GF-D8 (cell line): ENCODE measurements around the gene GDI2.
"Not testable (repeated sequence)": the region's sequence is repeated elsewhere in the genome, so short reads cannot be mapped to it uniquely, and the experiment has no call there.

Source experiments
- DNase-seq: peaks from one replicate; lab custom pipeline; 2025; lab: John Stamatoyannopoulos, UW

Gene GDI2

GRCh38 chr10:5782174-5782573 is 31.1 kb downstream of the GDI2 start:
- DNase-seq, result no peak

- DNase-seq, result no peak
Measured at GRCh38 chr10:5779730-5780129, 33.5 kb downstream of the GDI2 start.

DNA sequence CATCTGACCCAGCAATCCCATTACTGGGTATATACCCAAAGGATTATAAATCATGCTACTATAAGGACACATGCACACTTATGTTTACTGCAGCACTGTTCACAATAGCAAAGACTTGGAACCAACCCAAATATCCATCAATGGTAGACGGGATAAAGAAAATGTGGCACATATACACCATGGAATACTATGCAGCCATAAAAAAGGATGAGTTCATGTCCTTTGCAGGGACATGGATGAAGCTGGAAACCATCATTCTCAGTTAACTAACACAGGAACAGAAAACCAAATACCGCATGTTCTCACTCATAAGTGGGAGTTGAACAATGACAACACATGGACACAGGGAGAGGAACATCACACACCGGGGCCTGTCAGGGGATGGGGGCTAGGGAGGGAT is 35.5 kb downstream of the GDI2 start:
- DNase-seq, result not testable (repeated sequence)

GRCh38 chr10:5776881-5777197 is 36.4 kb downstream of the GDI2 start:
- no peak for DNase-seq

- no peak for DNase-seq
Measured at GRCh38 chr10:5776136-5776880, 36.9 kb downstream of the GDI2 start.

GRCh38 chr10:5775685-5776084 is 37.5 kb downstream of the GDI2 start:
- no peak for DNase-seq

DNA sequence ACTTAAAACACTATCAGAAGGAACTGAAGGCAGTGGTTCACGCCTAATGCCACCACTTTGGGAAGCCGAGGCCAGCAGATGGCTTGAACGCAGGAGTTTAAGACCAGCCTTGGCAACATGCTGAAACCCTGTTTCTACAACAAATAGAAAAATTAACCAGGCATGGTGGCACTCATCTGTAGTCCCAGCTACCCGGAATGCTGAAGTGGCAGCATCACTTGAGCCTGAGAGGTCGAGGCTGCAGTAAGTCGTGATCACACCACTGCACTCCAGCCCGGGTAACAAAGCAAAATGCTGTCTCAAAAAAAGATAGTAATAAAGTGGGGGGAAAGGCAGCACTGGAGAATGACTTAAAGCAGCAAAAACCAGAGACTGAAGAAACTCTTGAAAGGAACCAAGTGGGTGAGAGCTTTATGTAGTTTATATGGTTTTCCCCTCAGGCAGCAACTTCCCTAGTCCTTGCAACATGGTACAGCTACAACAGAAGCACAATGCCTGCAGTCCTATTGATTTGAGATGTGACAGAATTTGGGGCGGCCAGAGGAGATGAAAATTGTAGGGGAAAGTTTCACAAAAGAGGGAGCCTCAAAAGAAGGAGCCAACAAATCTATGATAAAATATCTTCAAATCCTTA is 38.1 kb downstream of the GDI2 start:
- no peak for DNase-seq

DNA sequence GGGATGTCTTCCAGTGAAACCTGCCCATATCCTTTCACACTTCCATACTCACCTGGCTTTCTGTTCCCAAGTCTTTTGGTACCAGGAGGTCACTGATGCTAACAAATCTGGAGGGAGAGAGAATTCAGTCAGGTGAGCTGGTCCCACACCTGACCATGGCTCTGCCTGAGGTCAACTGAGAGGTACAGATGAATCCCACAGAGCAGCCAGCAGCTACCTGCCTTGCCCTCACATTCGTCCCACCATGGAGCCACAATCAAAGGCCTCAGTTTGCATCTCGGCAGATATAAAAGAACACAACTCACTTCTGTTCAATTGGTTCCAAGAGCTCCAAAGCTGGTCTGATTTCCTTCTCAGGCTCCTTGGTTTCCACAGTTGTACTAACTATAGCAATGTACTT is 47.0 kb downstream of the GDI2 start:
- DNase-seq, result no peak

DNA sequence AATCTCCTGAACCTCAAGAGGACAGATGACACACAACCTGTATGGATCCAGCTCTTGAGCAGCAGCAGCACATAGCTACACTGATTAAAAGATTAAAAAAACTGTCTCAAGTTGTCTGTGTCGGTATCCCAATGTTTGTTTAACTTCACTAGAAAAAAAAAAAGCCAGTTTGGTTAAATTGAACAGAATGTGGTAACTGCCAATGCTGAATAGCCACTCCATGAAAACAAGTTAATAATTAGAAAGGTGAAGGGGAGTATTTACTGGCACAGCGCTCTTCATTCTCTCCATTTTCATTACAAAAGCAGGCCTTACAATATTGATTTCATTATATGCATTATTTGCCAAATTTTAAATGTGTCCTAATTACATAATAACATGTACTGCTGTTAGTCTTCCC is 47.6 kb downstream of the GDI2 start:
- no peak for DNase-seq

DNA sequence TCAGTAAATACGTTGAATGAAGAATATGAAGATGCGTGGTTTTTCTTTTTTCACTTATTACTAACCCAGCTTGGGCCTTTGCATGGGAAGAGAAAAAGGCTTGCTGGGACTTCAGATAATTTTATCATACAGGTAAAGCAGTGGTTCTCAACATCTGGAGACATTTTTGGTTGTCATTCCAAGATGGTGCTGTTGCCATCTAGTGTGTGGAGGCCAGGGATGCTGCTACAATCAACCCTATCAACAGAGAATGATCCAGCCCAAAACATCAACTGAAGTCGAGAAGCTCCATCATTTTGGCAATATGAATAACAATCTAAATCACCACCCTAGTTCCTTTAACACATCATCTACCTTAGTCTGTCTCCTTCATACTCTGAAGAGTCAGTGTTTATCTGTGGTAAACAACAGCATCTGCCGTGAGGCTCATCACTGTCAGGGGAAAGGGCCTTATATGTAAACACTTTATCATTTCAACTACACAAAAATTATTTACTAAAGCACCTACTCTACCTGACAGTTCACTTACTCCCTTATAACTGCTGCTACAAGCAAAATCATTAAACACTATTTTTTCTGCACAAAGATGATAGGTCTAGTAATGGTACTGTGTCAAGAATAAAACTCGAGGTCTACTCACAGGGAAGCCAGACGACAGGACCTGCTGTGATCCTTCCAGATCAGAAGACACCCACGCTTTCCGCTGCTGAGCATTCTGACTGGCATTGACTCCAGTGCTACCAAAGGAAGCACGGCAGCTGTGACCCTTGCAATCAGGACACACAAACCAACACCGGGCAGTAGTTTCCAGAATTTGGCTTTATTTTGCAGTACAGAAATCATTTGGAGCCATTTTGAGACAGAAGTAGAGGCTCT is 48.6 kb downstream of the GDI2 start:
- DNase-seq, result no peak

DNA sequence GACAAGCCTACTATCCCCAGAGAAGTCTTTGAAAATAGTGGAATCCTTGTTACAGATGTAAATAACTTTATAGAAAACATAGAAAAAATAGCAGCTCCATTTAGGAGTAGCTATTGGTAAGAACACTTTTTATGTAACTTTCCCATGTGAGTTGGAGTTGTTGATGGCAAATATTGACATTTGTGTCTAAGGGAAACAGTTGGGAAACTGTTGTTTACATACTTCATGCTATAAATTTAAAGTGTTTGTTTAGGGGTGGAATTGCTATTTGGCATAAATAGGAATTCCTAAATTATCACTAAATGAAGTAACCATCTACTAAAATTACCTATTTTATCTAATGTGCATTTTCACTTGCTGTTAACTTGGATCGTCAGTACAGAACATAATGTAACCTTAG is 50.7 kb downstream of the GDI2 start:
- DNase-seq, result no peak

DNA sequence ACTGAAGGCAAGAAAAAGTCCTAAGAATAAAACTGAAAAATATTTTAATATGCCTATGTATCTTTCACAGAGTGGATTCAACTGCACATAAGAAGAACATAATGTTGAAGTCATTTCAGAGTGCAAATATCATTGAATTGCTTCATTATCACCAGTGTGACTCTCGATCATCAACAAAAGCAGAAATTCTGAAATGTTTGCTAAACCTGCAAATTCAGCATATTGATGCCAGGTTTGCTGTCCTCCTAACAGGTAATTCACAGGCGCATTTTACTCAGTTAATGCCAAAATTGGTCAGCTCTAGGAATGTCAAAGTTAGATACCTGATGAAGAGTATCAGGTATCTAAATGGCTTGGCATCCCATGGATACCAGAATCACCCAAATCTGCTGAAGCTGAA is 52.0 kb downstream of the GDI2 start:
- DNase-seq, result no peak

- DNase-seq, result no peak
Measured at GRCh38 chr10:5760515-5760914, 52.7 kb downstream of the GDI2 start.

DNA sequence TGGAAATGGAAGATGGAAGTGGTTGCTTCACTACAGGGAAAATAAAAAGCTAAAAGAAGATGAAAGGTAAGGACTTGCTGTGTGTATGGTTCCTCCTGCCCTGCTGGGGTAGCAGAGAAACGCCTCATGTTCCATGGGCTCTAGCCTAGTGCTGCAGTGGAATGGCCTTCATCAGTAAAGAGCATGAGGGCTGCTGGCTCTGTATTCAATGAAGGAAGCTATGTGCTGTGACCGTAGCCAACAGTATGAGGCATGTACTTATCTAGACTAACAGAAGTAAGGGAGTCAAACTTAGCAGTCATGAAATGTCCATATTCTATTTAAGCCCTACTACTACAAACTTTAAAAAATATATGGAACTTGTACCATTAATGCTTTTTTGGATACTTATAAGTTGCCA is 54.3 kb downstream of the GDI2 start:
- DNase-seq, result no peak

- no peak for DNase-seq
Measured at GRCh38 chr10:5757766-5758517, 55.3 kb downstream of the GDI2 start.

DNA sequence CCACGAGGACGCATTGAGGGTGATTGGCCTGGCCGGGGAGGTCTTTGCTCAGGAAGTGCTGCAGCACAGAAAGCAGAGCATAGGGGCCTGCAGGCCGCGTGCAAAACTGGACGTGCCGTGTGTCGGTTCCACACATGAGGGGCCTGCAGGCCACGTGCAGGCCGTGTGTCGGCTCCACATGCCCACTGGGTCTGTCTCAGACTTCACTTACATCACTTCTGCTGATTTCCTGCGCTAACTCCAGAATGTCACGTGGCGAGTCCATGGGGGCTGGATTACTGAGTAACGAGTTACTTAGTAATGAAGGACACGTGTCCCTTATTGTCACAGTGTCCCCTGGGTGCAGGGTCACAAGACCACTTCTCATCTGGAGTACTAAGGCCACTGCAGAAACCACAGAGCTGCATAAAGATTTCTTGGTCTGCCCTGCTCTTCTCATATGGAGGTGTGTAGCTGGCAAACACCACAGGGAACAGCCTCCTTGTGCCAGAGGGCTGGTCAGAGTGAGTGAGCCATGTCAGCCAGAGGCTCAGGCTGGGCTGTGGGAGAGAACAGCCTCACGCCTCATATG is 60.8 kb downstream of the GDI2 start:
- no peak for DNase-seq

GRCh38 chr10:5751601-5752253 is 61.5 kb downstream of the GDI2 start:
- no peak for DNase-seq

DNA sequence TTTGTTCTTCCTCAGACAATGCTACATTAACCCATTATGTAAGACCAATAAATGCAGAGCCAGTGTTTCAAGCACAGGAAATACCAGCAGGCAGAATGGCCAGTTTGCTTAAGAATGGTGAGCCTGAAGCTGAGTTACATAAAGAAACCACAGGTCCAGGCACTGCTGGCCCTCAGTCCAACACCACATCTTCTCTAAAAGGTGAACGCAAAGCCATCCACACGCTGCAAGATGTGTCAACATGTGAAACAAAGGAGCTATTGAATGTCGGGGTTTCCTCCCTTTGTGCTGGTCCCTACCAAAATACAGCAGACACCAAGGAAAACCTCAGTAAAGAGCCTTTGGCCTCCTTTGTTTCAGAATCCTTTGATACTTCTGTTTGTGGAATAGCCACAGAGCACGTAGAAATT is 64.8 kb downstream of the GDI2 start:
- DNase-seq, result no peak

DNA sequence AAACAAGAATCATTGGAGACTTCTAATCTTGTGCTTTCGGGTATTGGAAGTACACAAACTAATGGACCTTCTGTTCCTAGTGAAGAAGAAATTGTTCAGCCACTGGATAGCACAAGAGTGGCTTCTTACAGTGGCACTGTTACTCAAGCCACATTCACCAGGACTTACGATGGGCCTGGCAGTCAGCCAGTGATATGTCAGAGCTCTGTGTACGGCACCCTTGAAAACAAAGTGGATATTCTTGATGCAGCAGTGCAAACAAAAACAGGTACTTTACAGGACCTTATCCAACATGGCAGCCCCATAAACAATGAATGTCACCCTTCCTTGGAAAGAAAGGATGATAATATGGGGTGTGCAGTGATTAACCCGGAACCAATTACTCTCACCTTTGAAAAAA is 67.0 kb downstream of the GDI2 start:
- no peak for DNase-seq

- no peak for DNase-seq
Measured at GRCh38 chr10:5744849-5745248, 68.4 kb downstream of the GDI2 start.

- DNase-seq, result no peak
Measured at GRCh38 chr10:5743736-5744135, 69.5 kb downstream of the GDI2 start.

DNA sequence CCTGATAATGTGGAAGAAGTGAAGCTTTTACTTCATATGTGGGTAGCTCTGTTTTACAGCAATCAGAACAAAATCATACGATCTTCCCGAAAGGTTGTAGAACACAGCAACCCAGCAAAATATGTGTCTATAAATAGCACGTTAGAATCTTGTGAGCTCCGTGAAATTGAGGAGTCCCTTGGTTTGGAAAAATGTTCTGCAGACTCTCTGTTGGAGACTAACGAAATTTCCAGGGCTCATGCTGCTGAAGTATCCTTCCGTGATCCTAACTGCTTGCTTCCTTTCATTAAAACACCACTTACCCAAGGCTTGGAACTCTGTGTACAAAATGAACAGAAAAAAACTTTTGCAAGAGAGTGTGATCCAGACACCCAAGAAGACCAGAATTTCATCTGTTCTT is 71.1 kb downstream of the GDI2 start:
- no peak for DNase-seq
